Tibial nerve (tissue), 4 donors: ENCODE results near the gene ADK. TPM values are rescaled to one million over a fixed set of nuclear protein-coding genes. Genes with fewer than 3 reads are reported as not detected.

Source experiments
- DNase-seq, 2 donors: peaks; one replicate each; pipeline ENCODE4 v3.0.0-alpha.2; 2019; ENCODE audit warnings: low spot score in 2 of 2
- H3K27ac ChIP-seq, 4 donors: fragments of 200-600 bp; sonication (generic) in 3 of 4; one replicate each; pipeline ENCODE4 v1.5.1; 2017 to 2019; ENCODE audit warnings: mild to moderate bottlenecking in 1 of 4
- H3K27me3 ChIP-seq, 2 donors: fragments of 200-600 bp; sonication (generic) in 1 of 2; one replicate each; pipeline versions ENCODE4 v1.5.1 to v1.6.0; 2017 to 2019
- H3K36me3 ChIP-seq, 3 donors: fragments of 200-600 bp; sonication (generic); one replicate each; pipeline ENCODE4 v1.5.1; 2018 to 2019
- H3K4me1 ChIP-seq, 4 donors: fragments of 200-600 bp; sonication (generic) in 3 of 4; one replicate each; pipeline ENCODE4 v1.5.1; 2017 to 2019
- H3K4me3 ChIP-seq, 4 donors: fragments of 200-600 bp; sonication (generic) in 3 of 4; one replicate each; pipeline ENCODE4 v1.5.1; 2017 to 2019; ENCODE audit warnings: mild to moderate bottlenecking in 1 of 4, moderate library complexity in 1 of 4
- H3K9me3 ChIP-seq, 4 donors: fragments of 200-600 bp; sonication (generic) in 3 of 4; one replicate each; pipeline ENCODE4 v1.5.1; 2017 to 2019
- CTCF ChIP-seq, 5 experiments: fragments of 200-600 bp in 3 of 5; fragments of 450-650 bp in 2 of 5; sonication (generic) in 3 of 5; IDR thresholded peaks; one replicate each; pipeline ENCODE4 v1.5.1; 2016 to 2019; ENCODE audit warnings: antibody characterized with exemption in 5 of 5, mild to moderate bottlenecking in 3 of 5, moderate library complexity in 2 of 5
- EP300 ChIP-seq, 2 donors: sonication (generic); formaldehyde crosslinking; IDR thresholded peaks; one replicate each; pipeline ENCODE4 v1.6.1; 2017; ENCODE audit warnings: antibody characterized with exemption in 2 of 2, mild to moderate bottlenecking in 1 of 2
- POLR2A ChIP-seq, 2 donors: fragments of 450-650 bp; IDR thresholded peaks; one replicate each; pipeline ENCODE4 v1.6.1; 2017; ENCODE audit warnings: antibody characterized with exemption in 2 of 2, mild to moderate bottlenecking in 2 of 2, moderate library complexity in 2 of 2
- WGBS, 2 donors: methylation state at CpG; one replicate each; pipeline ENCODE4 v1.1.5; 2018; 5-methylcytosine and 5-hydroxymethylcytosine counted together
- total RNA-seq, 4 donors: library from RNA; depleted of rRNA; stranded (reverse); fragments of >200 nt; gene quantifications; one replicate each; pipeline ENCODE4 v1.1.0, GENCODE V29; 2016

ADK gene
- total RNA-seq, 4 donors from 2014 or later, result 28.2 to 50.9 (median 34.0) TPM

GRCh38 chr10:74384615-74385183, 233.7 kb downstream of the ADK start:
- Histone ChIP-seq H3K4me3 (no peak overlapping the region), H3K9me3 (no peaks in the 10 kb centered on the region), H3K4me1 (no peaks in the 10 kb centered on the region), H3K27ac (no peak overlapping the region), H3K36me3 (no peaks in the 10 kb centered on the region), H3K27me3 (no peaks in the 10 kb centered on the region)
- TF ChIP-seq CTCF (IDR thresholded peaks at IDR 0.05) (no peak), POLR2A (IDR thresholded peaks at IDR 0.05) (no peak), EP300 (IDR thresholded peaks at IDR 0.05) (no peak)
- WGBS, 2 donors, result 92 to 96% methylated on average over 3 of the region's 3 CpGs
- DNase-seq, result no peak

GRCh38 chr10:74388801-74389200, 237.8 kb downstream of the ADK start:
- no peaks in the 10 kb centered on the region for H3K9me3 ChIP-seq
- TF ChIP-seq EP300 (IDR thresholded peaks at IDR 0.05) (no peak), CTCF (IDR thresholded peaks at IDR 0.05) (no peak), POLR2A (IDR thresholded peaks at IDR 0.05) (no peak)
- no peak overlapping the region for H3K4me3 ChIP-seq
- H3K27me3 ChIP-seq, result no peaks in the 10 kb centered on the region
- H3K27ac ChIP-seq, result no peak overlapping the region
- H3K4me1 ChIP-seq, result no peaks in the 10 kb centered on the region
- DNase-seq, result no peak
- H3K36me3 ChIP-seq, result no peaks in the 10 kb centered on the region

GRCh38 chr10:74391786-74392185, 240.8 kb downstream of the ADK start:
- no peaks in the 10 kb centered on the region for H3K4me1 ChIP-seq
- no peaks in the 10 kb centered on the region for H3K9me3 ChIP-seq
- H3K36me3 ChIP-seq, result peaks cover 0 to 10% (median 0%) of the 10 kb centered on the region in 3 donors
- no peaks in the 10 kb centered on the region for H3K27me3 ChIP-seq
- no peak for DNase-seq
- H3K4me3 ChIP-seq, result no peak overlapping the region
- WGBS, 2 donors, result 59 to 67% methylated on average over 1 of the region's 1 CpG
- no peak for TF ChIP-seq EP300 (IDR thresholded peaks at IDR 0.05)
- TF ChIP-seq POLR2A (IDR thresholded peaks at IDR 0.05), result no peak
- no peak for TF ChIP-seq CTCF (IDR thresholded peaks at IDR 0.05)
- no peak overlapping the region for H3K27ac ChIP-seq

- DNase-seq, result no peak
- Histone ChIP-seq H3K4me3 (no peak overlapping the region), H3K27me3 (no peaks in the 10 kb centered on the region), H3K4me1 (no peaks in the 10 kb centered on the region), H3K9me3 (no peaks in the 10 kb centered on the region), H3K36me3 (peaks cover 0 to 10% (median 0%) of the 10 kb centered on the region in 3 donors), H3K27ac (no peak overlapping the region)
- WGBS, 2 donors, result 78 to 87% methylated on average over 3 of the region's 3 CpGs
- TF ChIP-seq EP300 (IDR thresholded peaks at IDR 0.05) (no peak), CTCF (IDR thresholded peaks at IDR 0.05) (no peak), POLR2A (IDR thresholded peaks at IDR 0.05) (no peak)
Observed at GRCh38 chr10:74394416-74394969, 243.5 kb downstream of the ADK start.

GRCh38 chr10:74400186-74400585, 249.2 kb downstream of the ADK start:
- TF ChIP-seq POLR2A (IDR thresholded peaks at IDR 0.05), result no peak
- TF ChIP-seq EP300 (IDR thresholded peaks at IDR 0.05), result no peak
- no peak for TF ChIP-seq CTCF (IDR thresholded peaks at IDR 0.05)
- 94 to 97% methylated on average over 3 of the region's 3 CpGs for WGBS, 2 donors
- no peak overlapping the region for H3K27ac ChIP-seq
- no peak for DNase-seq
- H3K9me3 ChIP-seq, result peaks cover 0 to 14% (median 0%) of the 10 kb centered on the region in 4 donors
- no peaks in the 10 kb centered on the region for H3K27me3 ChIP-seq
- no peaks in the 10 kb centered on the region for H3K4me1 ChIP-seq
- peaks cover 0 to 29% (median 0%) of the 10 kb centered on the region in 3 donors for H3K36me3 ChIP-seq
- H3K4me3 ChIP-seq, result no peak overlapping the region
